Activated CD8-positive, alpha-beta T cell treated with anti-CD3 and anti-CD28 coated beads for 36 hours (primary cell): ENCODE data around the gene LRRTM4. TPM values are rescaled to one million over a fixed set of nuclear protein-coding genes. Genes with fewer than 3 reads are reported as not detected.

Experiments used
- ATAC-seq: fragments of 200-7000 bp; cut with Tn5 transposase; one replicate; pipeline ENCODE4 v1.10.0; 2021; ENCODE audit warnings: mild to moderate bottlenecking, moderate library complexity
- CTCF ChIA-PET: fragments of 350-600 bp; sonication (Branson Sonifier 250); formaldehyde crosslinking; loops from one replicate; lab custom pipeline; 2021; ENCODE audit warnings: antibody characterized with exemption; lab: Charles Lee
- POLR2A ChIA-PET: fragments of 350-600 bp; sonication (Branson Sonifier 250); formaldehyde crosslinking; loops from one replicate; lab custom pipeline; 2021; ENCODE audit warnings: antibody characterized with exemption; lab: Charles Lee
- DNase-seq: peaks from one replicate; pipeline ENCODE4 v3.0.0-alpha.2; 2020
- H3K27ac Mint-ChIP-seq: one replicate; pipeline ENCODE4 v1.8.0; 2021; ENCODE audit warnings: mild to moderate bottlenecking, mixed read lengths
- H3K27me3 Mint-ChIP-seq: one replicate; pipeline ENCODE4 v1.8.0; 2021; ENCODE audit warnings: mixed read lengths
- H3K36me3 Mint-ChIP-seq: one replicate; pipeline ENCODE4 v1.8.0; 2021; ENCODE audit warnings: low read depth, mixed read lengths
- H3K4me1 Mint-ChIP-seq: one replicate; pipeline ENCODE4 v1.8.0; 2021; ENCODE audit warnings: low read depth, mixed read lengths
- H3K4me3 Mint-ChIP-seq: one replicate; pipeline ENCODE4 v1.8.0; 2021; ENCODE audit warnings: mild to moderate bottlenecking, moderate library complexity, mixed read lengths
- H3K9me3 Mint-ChIP-seq: one replicate; pipeline ENCODE4 v1.8.0; 2021; ENCODE audit warnings: mixed read lengths
- CTCF ChIP-seq: fragments of 200-600 bp; IDR thresholded peaks from one replicate; pipeline ENCODE4 v1.8.0; 2022; ENCODE audit warnings: antibody characterized with exemption, mild to moderate bottlenecking
- intact Hi-C: fragments of 100-400 bp; cut with micrococcal nuclease; formaldehyde crosslinking; loops from one replicate; pipeline ENCODE4 v1.10.0; 2022
- total RNA-seq, 2 experiments: library from RNA; stranded (reverse); gene quantifications; one replicate each; pipeline ENCODE4 v1.2.3, GENCODE V29; 2021

LRRTM4 gene
- total RNA-seq, 2 experiments from 2014 or later = not detected

- no peaks in the 10 kb centered on the region for H3K4me1 Mint-ChIP-seq
- no peaks in the 10 kb centered on the region for H3K36me3 Mint-ChIP-seq
- DNase-seq (no peak), ATAC-seq (no peak)
- TF ChIP-seq CTCF = no peak
- H3K9me3 Mint-ChIP-seq = peaks cover 11% of the 10 kb centered on the region
- intact Hi-C loops = no loop called here
- H3K27me3 Mint-ChIP-seq = no peaks in the 10 kb centered on the region
- ChIA-PET POLR2A (no interaction called here), CTCF (no interaction called here)
- no peak overlapping the region for H3K4me3 Mint-ChIP-seq
- no peak overlapping the region for H3K27ac Mint-ChIP-seq
These were observed 220.7 kb downstream of the LRRTM4 start for GRCh38 chr2:77301441-77301840.

GRCh38 chr2:77296791-77297190, 225.4 kb downstream of the LRRTM4 start:
- no peak for ATAC-seq
- H3K4me3 Mint-ChIP-seq = no peak overlapping the region
- DNase-seq = no peak
- ChIA-PET CTCF (no interaction called here), POLR2A (no interaction called here)
- H3K27me3 Mint-ChIP-seq = no peaks in the 10 kb centered on the region
- no peaks in the 10 kb centered on the region for H3K4me1 Mint-ChIP-seq
- no peak overlapping the region for H3K27ac Mint-ChIP-seq
- intact Hi-C loops = no loop called here
- peaks cover 10% of the 10 kb centered on the region for H3K9me3 Mint-ChIP-seq
- TF ChIP-seq CTCF = no peak
- no peaks in the 10 kb centered on the region for H3K36me3 Mint-ChIP-seq

GRCh38 chr2:77294474-77294873, 227.7 kb downstream of the LRRTM4 start:
- TF ChIP-seq CTCF = no peak
- ChIA-PET CTCF (no interaction called here), POLR2A (no interaction called here)
- ATAC-seq (no peak), DNase-seq (no peak)
- no peak overlapping the region for H3K27ac Mint-ChIP-seq
- intact Hi-C loops = no loop called here
- no peaks in the 10 kb centered on the region for H3K27me3 Mint-ChIP-seq
- H3K9me3 Mint-ChIP-seq = peaks cover 14% of the 10 kb centered on the region
- no peaks in the 10 kb centered on the region for H3K36me3 Mint-ChIP-seq
- H3K4me3 Mint-ChIP-seq = no peak overlapping the region
- no peaks in the 10 kb centered on the region for H3K4me1 Mint-ChIP-seq

GRCh38 chr2:77284353-77284752, 237.8 kb downstream of the LRRTM4 start:
- ATAC-seq = no peak
- Mint-ChIP-seq H3K27ac (no peak overlapping the region), H3K36me3 (no peaks in the 10 kb centered on the region)

GRCh38 chr2:77271262-77271661, 250.9 kb downstream of the LRRTM4 start:
- ChIA-PET POLR2A (no interaction called here), CTCF (no interaction called here)
- H3K27ac Mint-ChIP-seq = no peak overlapping the region
- DNase-seq = no peak
- no peak overlapping the region for H3K4me3 Mint-ChIP-seq
- intact Hi-C loops = no loop called here
- H3K4me1 Mint-ChIP-seq = no peaks in the 10 kb centered on the region
- H3K9me3 Mint-ChIP-seq = peaks cover 9% of the 10 kb centered on the region
- no peaks in the 10 kb centered on the region for H3K36me3 Mint-ChIP-seq
- no peaks in the 10 kb centered on the region for H3K27me3 Mint-ChIP-seq
- no peak for ATAC-seq
- no peak for TF ChIP-seq CTCF

More at GRCh38 chr2:77284353-77284752, 237.8 kb downstream of the LRRTM4 start:
- intact Hi-C loops = no loop called here
- Mint-ChIP-seq H3K27me3 (no peaks in the 10 kb centered on the region), H3K9me3 (peaks cover 16% of the 10 kb centered on the region), H3K4me1 (no peaks in the 10 kb centered on the region), H3K4me3 (no peak overlapping the region)
- no peak for DNase-seq
- POLR2A ChIA-PET = no interaction called here
- TF ChIP-seq CTCF = no peak
- CTCF ChIA-PET = no interaction called here
